ENCODE results near the gene TRIM29. TPM values are rescaled to one million over a fixed set of nuclear protein-coding genes. Genes with fewer than 3 reads are reported as not detected.

TRIM29 gene
- total RNA-seq, 1 donor from 2014 or later, result 1.1 TPM

GRCh38 chr11:120135838-120136237 is 2.1 kb downstream of the TRIM29 start:
- Histone ChIP-seq H4K20me1 (ENCODE audit: insufficient read depth, low read length) (no peaks in the 10 kb centered on the region), H3K9ac (ENCODE audit: low read length) (no peak overlapping the region), H3K9me3 (ENCODE audit: insufficient read depth, low read depth, low read length) (no peaks in the 10 kb centered on the region), H3K4me2 (ENCODE audit: low read length) (no peak overlapping the region), H3K4me3 (ENCODE audit: insufficient read depth, low read depth, low read length) (no peak overlapping the region), H3K4me1 (ENCODE audit: insufficient read depth, low read length) (no peaks in the 10 kb centered on the region), H3K79me2 (ENCODE audit: insufficient read depth, low read length) (no peaks in the 10 kb centered on the region), H3K27me3 (ENCODE audit: insufficient read depth, low read length) (peaks cover 18% of the 10 kb centered on the region), H3K27ac (ENCODE audit: low read depth, low read length) (no peak overlapping the region), H3K36me3 (ENCODE audit: insufficient read depth, low read length) (no peaks in the 10 kb centered on the region), H2AFZ (ENCODE audit: low read depth, low read length) (no peak overlapping the region)
- Mint-ChIP-seq H3K27ac (ENCODE audit: unreplicated experiment) (no peak overlapping the region), H3K4me1 (ENCODE audit: low read depth, unreplicated experiment) (no peaks in the 10 kb centered on the region), H3K9me3 (ENCODE audit: unreplicated experiment) (peaks cover 4% of the 10 kb centered on the region), H3K36me3 (ENCODE audit: low read depth, unreplicated experiment) (no peaks in the 10 kb centered on the region), H3K27me3 (ENCODE audit: low read depth, unreplicated experiment) (peaks cover 83% of the 10 kb centered on the region), H3K4me3 (ENCODE audit: unreplicated experiment) (no peak overlapping the region)
- TF ChIP-seq CTCF (IDR thresholded peaks at IDR 0.05; ENCODE audit: insufficient read depth, low read depth, low read length) (no peak), EZH2 (IDR thresholded peaks at IDR 0.05; ENCODE audit: insufficient read depth, low read length) (no peak)
- FAIRE-seq (no peak), DNase-seq (ENCODE audit: low read depth) (no peak)

GRCh38 chr11:120134931-120135228 is 3.0 kb downstream of the TRIM29 start:
- H3K9me3 ChIP-seq (ENCODE audit: insufficient read depth, low read depth, low read length), result no peaks in the 10 kb centered on the region
- H3K27me3 Mint-ChIP-seq (ENCODE audit: low read depth, unreplicated experiment), result peaks cover 78% of the 10 kb centered on the region
- H3K4me2 ChIP-seq (ENCODE audit: low read length), result no peak overlapping the region
- FAIRE-seq (no peak), DNase-seq (ENCODE audit: low read depth) (no peak)
- no peak overlapping the region for H3K27ac ChIP-seq (ENCODE audit: low read depth, low read length)
- no peak overlapping the region for H3K4me3 Mint-ChIP-seq (ENCODE audit: unreplicated experiment)
- H3K36me3 ChIP-seq (ENCODE audit: insufficient read depth, low read length), result no peaks in the 10 kb centered on the region
- H3K79me2 ChIP-seq (ENCODE audit: insufficient read depth, low read length), result no peaks in the 10 kb centered on the region
- H3K4me1 ChIP-seq (ENCODE audit: insufficient read depth, low read length), result no peaks in the 10 kb centered on the region
- H4K20me1 ChIP-seq (ENCODE audit: insufficient read depth, low read length), result no peaks in the 10 kb centered on the region
- H3K4me3 ChIP-seq (ENCODE audit: insufficient read depth, low read depth, low read length), result no peak overlapping the region
- H2AFZ ChIP-seq (ENCODE audit: low read depth, low read length), result no peak overlapping the region
- no peak for TF ChIP-seq EZH2 (IDR thresholded peaks at IDR 0.05; ENCODE audit: insufficient read depth, low read length)
- no peak for TF ChIP-seq CTCF (IDR thresholded peaks at IDR 0.05; ENCODE audit: insufficient read depth, low read depth, low read length)
- no peaks in the 10 kb centered on the region for H3K36me3 Mint-ChIP-seq (ENCODE audit: low read depth, unreplicated experiment)
- no peak overlapping the region for H3K27ac Mint-ChIP-seq (ENCODE audit: unreplicated experiment)
- H3K9me3 Mint-ChIP-seq (ENCODE audit: unreplicated experiment), result peaks cover 4% of the 10 kb centered on the region
- H3K9ac ChIP-seq (ENCODE audit: low read length), result no peak overlapping the region
- H3K4me1 Mint-ChIP-seq (ENCODE audit: low read depth, unreplicated experiment), result no peaks in the 10 kb centered on the region
- H3K27me3 ChIP-seq (ENCODE audit: insufficient read depth, low read length), result peaks cover 22% of the 10 kb centered on the region

- Mint-ChIP-seq H3K27ac (ENCODE audit: unreplicated experiment) (no peak overlapping the region), H3K4me3 (ENCODE audit: unreplicated experiment) (no peak overlapping the region)
Observed at GRCh38 chr11:120134106-120134930, 3.6 kb downstream of the TRIM29 start.

More at GRCh38 chr11:120134106-120134930, 3.6 kb downstream of the TRIM29 start:
- Mint-ChIP-seq H3K36me3 (ENCODE audit: low read depth, unreplicated experiment) (no peaks in the 10 kb centered on the region), H3K9me3 (ENCODE audit: unreplicated experiment) (peaks cover 4% of the 10 kb centered on the region), H3K27me3 (ENCODE audit: low read depth, unreplicated experiment) (peaks cover 78% of the 10 kb centered on the region), H3K4me1 (ENCODE audit: low read depth, unreplicated experiment) (no peaks in the 10 kb centered on the region)
- Histone ChIP-seq H3K9me3 (ENCODE audit: insufficient read depth, low read depth, low read length) (no peaks in the 10 kb centered on the region), H3K4me3 (ENCODE audit: insufficient read depth, low read depth, low read length) (no peak overlapping the region), H3K9ac (ENCODE audit: low read length) (no peak overlapping the region), H4K20me1 (ENCODE audit: insufficient read depth, low read length) (no peaks in the 10 kb centered on the region), H3K4me1 (ENCODE audit: insufficient read depth, low read length) (no peaks in the 10 kb centered on the region), H3K36me3 (ENCODE audit: insufficient read depth, low read length) (no peaks in the 10 kb centered on the region), H3K79me2 (ENCODE audit: insufficient read depth, low read length) (no peaks in the 10 kb centered on the region), H3K27ac (ENCODE audit: low read depth, low read length) (no peak overlapping the region), H3K4me2 (ENCODE audit: low read length) (no peak overlapping the region), H3K27me3 (ENCODE audit: insufficient read depth, low read length) (peaks cover 25% of the 10 kb centered on the region), H2AFZ (ENCODE audit: low read depth, low read length) (no peak overlapping the region)
- no peak for DNase-seq (ENCODE audit: low read depth)
- TF ChIP-seq CTCF (IDR thresholded peaks at IDR 0.05; ENCODE audit: insufficient read depth, low read depth, low read length) (no peak), EZH2 (IDR thresholded peaks at IDR 0.05; ENCODE audit: insufficient read depth, low read length) (no peak)
- FAIRE-seq, result no peak
